SK-N-DZ (cell line): ENCODE data around the gene CHRNA10.
A peak's percentile ranks its signal among the peaks of the same experiment; 100 is the strongest.
"Not testable (repeated sequence)": the region's sequence is repeated elsewhere in the genome, so short reads cannot be mapped to it uniquely, and the experiment has no call there.

ENCODE experiments used
- DNase-seq: peaks from one replicate; pipeline ENCODE4 v3.0.0-alpha.2; 2015; ENCODE audit warnings: low spot score

Gene CHRNA10

GRCh38 chr11:3665336-3666022, 5.7 kb downstream of the CHRNA10 start:
- no peak for DNase-seq

- DNase-seq = no peak
Observed at GRCh38 chr11:3664032-3664630, 7.1 kb downstream of the CHRNA10 start.

GRCh38 chr11:3662856-3663255, 8.3 kb downstream of the CHRNA10 start:
- DNase-seq = no peak

- DNase-seq = no peak
Observed at GRCh38 chr11:3660960-3661359, 10.2 kb downstream of the CHRNA10 start.

GRCh38 chr11:3659595-3660515, 11.3 kb downstream of the CHRNA10 start:
- no peak for DNase-seq

- no peak for DNase-seq
Observed at GRCh38 chr11:3658252-3658651, 12.9 kb downstream of the CHRNA10 start.

GRCh38 chr11:3657331-3657730, 13.9 kb downstream of the CHRNA10 start:
- DNase-seq = not testable (repeated sequence)

GRCh38 chr11:3655547-3655946, 15.6 kb downstream of the CHRNA10 start:
- DNase-seq = no peak

GRCh38 chr11:3652514-3652913, 18.7 kb downstream of the CHRNA10 start:
- not testable (repeated sequence) for DNase-seq

GRCh38 chr11:3649374-3649773, 21.8 kb downstream of the CHRNA10 start:
- not testable (repeated sequence) for DNase-seq

GRCh38 chr11:3648843-3649242, 22.3 kb downstream of the CHRNA10 start:
- not testable (repeated sequence) for DNase-seq

- DNase-seq = no peak
Observed at GRCh38 chr11:3645552-3645951, 25.6 kb downstream of the CHRNA10 start.

GRCh38 chr11:3644817-3645235, 26.4 kb downstream of the CHRNA10 start, which contains the start of gene ART1:
TSS of gene ART1 (plus strand) at chr11:3645128. CDS start at chr11:3659214, 14,086 bp downstream.
- DNase-seq = no peak

- not testable (repeated sequence) for DNase-seq
Observed at GRCh38 chr11:3643102-3643546, 28.1 kb downstream of the CHRNA10 start.

GRCh38 chr11:3642071-3642951, 28.9 kb downstream of the CHRNA10 start:
- peak; percentile 87 for DNase-seq

- no peak for DNase-seq
Observed at GRCh38 chr11:3641701-3642070, 29.5 kb downstream of the CHRNA10 start, which contains the start of gene ART5. TSS of gene ART5 (minus strand) at chr11:3641992. CDS start at chr11:3641862, 130 bp downstream.

- no peak for DNase-seq
Observed at GRCh38 chr11:3641191-3641590, 30.0 kb downstream of the CHRNA10 start.

- no peak for DNase-seq
Observed at GRCh38 chr11:3639841-3640240, 31.3 kb downstream of the CHRNA10 start.

GRCh38 chr11:3638513-3638912, 32.7 kb downstream of the CHRNA10 start:
- DNase-seq = no peak

- DNase-seq = no peak
Observed at GRCh38 chr11:3637201-3637600, 34.0 kb downstream of the CHRNA10 start.
